ENCODE results near the gene TRIP13. TPM values are rescaled to one million over a fixed set of nuclear protein-coding genes. Genes with fewer than 3 reads are reported as not detected.

TRIP13 gene
- total RNA-seq, 1 experiment from 2014 or later: 45.9 TPM

DNA sequence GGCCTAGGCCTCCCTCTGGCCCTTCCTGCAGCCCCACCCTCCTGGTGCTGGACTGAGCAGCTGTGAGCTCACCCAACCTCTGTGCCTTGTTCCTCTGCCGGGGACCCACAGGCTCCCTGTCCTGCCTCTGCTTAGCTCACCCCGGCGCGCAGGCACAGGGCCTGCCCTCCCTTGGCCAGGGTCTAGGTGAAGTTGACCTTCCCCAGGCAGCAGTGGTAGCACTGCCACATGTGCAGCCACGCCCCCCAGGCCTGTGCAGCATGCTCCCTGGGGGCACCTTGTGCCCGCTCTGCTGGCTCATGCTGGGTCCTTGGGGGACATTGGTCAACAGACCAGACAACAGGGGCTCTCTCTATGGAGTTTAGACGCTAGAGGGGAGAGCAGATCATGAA, 18.1 kb downstream of the TRIP13 start:
- Histone ChIP-seq H3K9me3 (ENCODE audit: control insufficient read depth, insufficient read depth, low read depth, low read length) (no peaks in the 10 kb centered on the region), H3K27me3 (ENCODE audit: control insufficient read depth, insufficient read depth, low read length) (no peaks in the 10 kb centered on the region), H3K4me3 (ENCODE audit: low read depth in 2 of 2, low read length in 2 of 2) (no peak overlapping the region), H3K4me1 (ENCODE audit: control insufficient read depth, insufficient read depth, low read length) (peaks cover 12% of the 10 kb centered on the region), H3K27ac (ENCODE audit: low read length) (no peak overlapping the region), H3K36me3 (ENCODE audit: control insufficient read depth, insufficient read depth, low read length) (peaks cover 13% of the 10 kb centered on the region)
- CTCF ChIA-PET: no interaction called here
- no TSS peak for BruUV-seq (replicated peaks)
- TF ChIP-seq SIN3A (IDR thresholded peaks at IDR 0.05; ENCODE audit: borderline replicate concordance, insufficient read depth, low read depth, low read length): no peak
- TF ChIP-seq POLR2AphosphoS5 (IDR thresholded peaks at IDR 0.05; ENCODE audit: low read depth, low read length): no peak
- TF ChIP-seq, protein P1, sequence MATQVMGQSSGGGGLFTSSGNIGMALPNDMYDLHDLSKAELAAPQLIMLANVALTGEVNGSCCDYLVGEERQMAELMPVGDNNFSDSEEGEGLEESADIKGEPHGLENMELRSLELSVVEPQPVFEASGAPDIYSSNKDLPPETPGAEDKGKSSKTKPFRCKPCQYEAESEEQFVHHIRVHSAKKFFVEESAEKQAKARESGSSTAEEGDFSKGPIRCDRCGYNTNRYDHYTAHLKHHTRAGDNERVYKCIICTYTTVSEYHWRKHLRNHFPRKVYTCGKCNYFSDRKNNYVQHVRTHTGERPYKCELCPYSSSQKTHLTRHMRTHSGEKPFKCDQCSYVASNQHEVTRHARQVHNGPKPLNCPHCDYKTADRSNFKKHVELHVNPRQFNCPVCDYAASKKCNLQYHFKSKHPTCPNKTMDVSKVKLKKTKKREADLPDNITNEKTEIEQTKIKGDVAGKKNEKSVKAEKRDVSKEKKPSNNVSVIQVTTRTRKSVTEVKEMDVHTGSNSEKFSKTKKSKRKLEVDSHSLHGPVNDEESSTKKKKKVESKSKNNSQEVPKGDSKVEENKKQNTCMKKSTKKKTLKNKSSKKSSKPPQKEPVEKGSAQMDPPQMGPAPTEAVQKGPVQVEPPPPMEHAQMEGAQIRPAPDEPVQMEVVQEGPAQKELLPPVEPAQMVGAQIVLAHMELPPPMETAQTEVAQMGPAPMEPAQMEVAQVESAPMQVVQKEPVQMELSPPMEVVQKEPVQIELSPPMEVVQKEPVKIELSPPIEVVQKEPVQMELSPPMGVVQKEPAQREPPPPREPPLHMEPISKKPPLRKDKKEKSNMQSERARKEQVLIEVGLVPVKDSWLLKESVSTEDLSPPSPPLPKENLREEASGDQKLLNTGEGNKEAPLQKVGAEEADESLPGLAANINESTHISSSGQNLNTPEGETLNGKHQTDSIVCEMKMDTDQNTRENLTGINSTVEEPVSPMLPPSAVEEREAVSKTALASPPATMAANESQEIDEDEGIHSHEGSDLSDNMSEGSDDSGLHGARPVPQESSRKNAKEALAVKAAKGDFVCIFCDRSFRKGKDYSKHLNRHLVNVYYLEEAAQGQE (IDR thresholded peaks at IDR 0.05; ENCODE audit: insufficient read depth in 1 of 2, low read depth in 2 of 2, low read length in 1 of 2): no peak
- TF ChIP-seq, protein P2, sequence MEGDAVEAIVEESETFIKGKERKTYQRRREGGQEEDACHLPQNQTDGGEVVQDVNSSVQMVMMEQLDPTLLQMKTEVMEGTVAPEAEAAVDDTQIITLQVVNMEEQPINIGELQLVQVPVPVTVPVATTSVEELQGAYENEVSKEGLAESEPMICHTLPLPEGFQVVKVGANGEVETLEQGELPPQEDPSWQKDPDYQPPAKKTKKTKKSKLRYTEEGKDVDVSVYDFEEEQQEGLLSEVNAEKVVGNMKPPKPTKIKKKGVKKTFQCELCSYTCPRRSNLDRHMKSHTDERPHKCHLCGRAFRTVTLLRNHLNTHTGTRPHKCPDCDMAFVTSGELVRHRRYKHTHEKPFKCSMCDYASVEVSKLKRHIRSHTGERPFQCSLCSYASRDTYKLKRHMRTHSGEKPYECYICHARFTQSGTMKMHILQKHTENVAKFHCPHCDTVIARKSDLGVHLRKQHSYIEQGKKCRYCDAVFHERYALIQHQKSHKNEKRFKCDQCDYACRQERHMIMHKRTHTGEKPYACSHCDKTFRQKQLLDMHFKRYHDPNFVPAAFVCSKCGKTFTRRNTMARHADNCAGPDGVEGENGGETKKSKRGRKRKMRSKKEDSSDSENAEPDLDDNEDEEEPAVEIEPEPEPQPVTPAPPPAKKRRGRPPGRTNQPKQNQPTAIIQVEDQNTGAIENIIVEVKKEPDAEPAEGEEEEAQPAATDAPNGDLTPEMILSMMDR (IDR thresholded peaks at IDR 0.05): no peak
- TF ChIP-seq TCF7L2 (IDR thresholded peaks at IDR 0.05; ENCODE audit: low read depth, low read length): no peak
- intact Hi-C loops (cut with micrococcal nuclease; ENCODE audit: unreplicated experiment) (no loop called here), in situ Hi-C loops (cut with HindIII; ENCODE audit: low pct_unique_long_range_greater_than_20kb, low sequenced_read_pairs) (no loop called here)
- DNase-seq (ENCODE audit: low read depth, low spot score) (no peak), ATAC-seq (no peak)
- POLR2A ChIA-PET: interaction anchor here (0.6 kb wide), 1 partner anchor 85 kb away, joined by 5 read pairs; no protein-coding TSS in a partner anchor

DNA sequence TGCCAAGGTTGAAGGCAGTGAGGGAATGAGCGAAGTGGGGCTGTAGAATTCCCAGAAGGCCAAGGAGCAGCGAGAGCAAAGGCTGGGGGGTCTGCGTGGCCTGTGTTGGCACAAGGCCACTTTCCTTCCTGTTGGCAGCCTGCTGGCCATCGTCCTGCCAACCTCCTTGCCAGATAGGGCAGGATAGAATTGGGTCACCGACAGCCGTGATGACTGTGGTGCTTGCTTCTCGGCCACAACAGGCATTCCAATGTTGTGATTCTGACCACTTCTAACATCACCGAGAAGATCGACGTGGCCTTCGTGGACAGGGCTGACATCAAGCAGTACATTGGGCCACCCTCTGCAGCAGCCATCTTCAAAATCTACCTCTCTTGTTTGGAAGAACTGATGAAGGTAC, 18.9 kb downstream of the TRIP13 start:
- H3K27me3 ChIP-seq (ENCODE audit: control insufficient read depth, insufficient read depth, low read length): no peaks in the 10 kb centered on the region
- DNase-seq (ENCODE audit: low read depth, low spot score): peak; percentile 70
- no peak for TF ChIP-seq TCF7L2 (IDR thresholded peaks at IDR 0.05; ENCODE audit: low read depth, low read length)
- TF ChIP-seq POLR2AphosphoS5 (IDR thresholded peaks at IDR 0.05; ENCODE audit: low read depth, low read length): no peak
- no peak for TF ChIP-seq SIN3A (IDR thresholded peaks at IDR 0.05; ENCODE audit: borderline replicate concordance, insufficient read depth, low read depth, low read length)
- TF ChIP-seq, protein P1 (IDR thresholded peaks at IDR 0.05; ENCODE audit: insufficient read depth in 1 of 2, low read depth in 2 of 2, low read length in 1 of 2): no peak
- TF ChIP-seq, protein P2 (IDR thresholded peaks at IDR 0.05): no peak
- peak overlapping the region; percentile 42 for H3K27ac ChIP-seq (ENCODE audit: low read length)
- POLR2A ChIA-PET: interaction anchor here (0.6 kb wide), 1 partner anchor 84 kb away, joined by 5 read pairs; no protein-coding TSS in a partner anchor
- H3K36me3 ChIP-seq (ENCODE audit: control insufficient read depth, insufficient read depth, low read length): peaks cover 7% of the 10 kb centered on the region
- CTCF ChIA-PET: no interaction called here
- no peaks in the 10 kb centered on the region for H3K9me3 ChIP-seq (ENCODE audit: control insufficient read depth, insufficient read depth, low read depth, low read length)
- peak; percentile 15; the same call in 1 of the 2 replicates for ATAC-seq
- intact Hi-C loops (cut with micrococcal nuclease; ENCODE audit: unreplicated experiment): no loop called here
- in situ Hi-C loops (cut with HindIII; ENCODE audit: low pct_unique_long_range_greater_than_20kb, low sequenced_read_pairs): no loop called here
- H3K4me1 ChIP-seq (ENCODE audit: control insufficient read depth, insufficient read depth, low read length): peaks cover 12% of the 10 kb centered on the region
- BruUV-seq (replicated peaks): no TSS peak
- H3K4me3 ChIP-seq (ENCODE audit: low read depth in 2 of 2, low read length in 2 of 2): no peak overlapping the region

All from Panc1 (cell line).